SU-DHL-6 (cell line): Measurements from ENCODE around the gene EIF1AX.

Experiments
- H2AFZ ChIP-seq: fragments of 200-600 bp; sonication (generic); 2 replicates; pipeline ENCODE4 v1.6.1; 2014; ENCODE audit warnings: low read depth, mild to moderate bottlenecking, moderate library complexity, mixed read lengths, antibody characterized with exemption, low read length; ENCODE audit not compliant: severe bottlenecking
- H3F3A ChIP-seq: fragments of 200-600 bp; shearing (Covaris generic); 2 replicates; pipeline ENCODE4 v1.6.0; 2016; ENCODE audit warnings: antibody characterized with exemption, mild to moderate bottlenecking; ENCODE audit not compliant: insufficient read depth
- H3K27ac ChIP-seq: fragments of 200-600 bp; sonication (generic); 2 replicates; pipeline ENCODE4 v1.5.1; 2016; ENCODE audit warnings: low read depth, mild to moderate bottlenecking, low read length, moderate library complexity, mixed read lengths
- H3K27me3 ChIP-seq: fragments of 200-600 bp; sonication (generic), shearing (Covaris generic); 2 replicates; pipeline ENCODE4 v1.6.0; 2014; ENCODE audit warnings: mild to moderate bottlenecking, low read length
- H3K36me3 ChIP-seq: fragments of 200-600 bp; sonication (generic); 2 replicates; pipeline ENCODE4 v1.6.1; 2014; ENCODE audit warnings: mild to moderate bottlenecking, low read length, mixed read lengths
- H3K4me2 ChIP-seq: fragments of 300-600, 200-600 bp; shearing (Covaris generic), sonication (generic); 2 replicates; pipeline ENCODE4 v1.6.0; 2014; ENCODE audit warnings: low read length, low read depth, mild to moderate bottlenecking; ENCODE audit not compliant: poor library complexity, severe bottlenecking
- H3K4me3 ChIP-seq: fragments of 200-600 bp; sonication (generic); 2 replicates; pipeline ENCODE4 v1.5.1; 2014; ENCODE audit warnings: antibody characterized with exemption, low read length, mild to moderate bottlenecking, mixed read lengths; ENCODE audit not compliant: insufficient read depth, poor library complexity, severe bottlenecking
- H3K79me2 ChIP-seq: fragments of 200-600 bp; sonication (generic); 2 replicates; pipeline ENCODE4 v1.6.1; 2014; ENCODE audit warnings: mild to moderate bottlenecking, low read length, moderate library complexity; ENCODE audit not compliant: insufficient read depth
- H3K9ac ChIP-seq: fragments of 200-600 bp; sonication (generic); 2 replicates; pipeline ENCODE4 v1.7.0; 2014; ENCODE audit warnings: mild to moderate bottlenecking, low read length
- H3K9me2 ChIP-seq: fragments of 200-600 bp; sonication (generic); replicated peaks from 2 replicates; pipeline ENCODE4 v1.6.1; 2014; ENCODE audit warnings: low read length; ENCODE audit not compliant: insufficient read depth
- H3K9me3 ChIP-seq: fragments of 200-600 bp; sonication (generic); 2 replicates; pipeline ENCODE4 v1.6.1; 2014; ENCODE audit warnings: low read length, mixed read lengths; ENCODE audit not compliant: insufficient read depth
- H4K20me1 ChIP-seq: fragments of 200-600 bp; sonication (generic); 2 replicates; pipeline ENCODE4 v1.6.1; 2014; ENCODE audit warnings: low read depth, mild to moderate bottlenecking, antibody characterized with exemption, low read length, moderate library complexity, mixed read lengths
- EZH2phosphoT487 ChIP-seq: fragments of 200-600 bp; sonication (generic), shearing (Covaris generic); conservative IDR thresholded peaks from 2 replicates; pipeline ENCODE4 v1.6.1; 2018; ENCODE audit warnings: mild to moderate bottlenecking, antibody characterized with exemption, low read length, moderate library complexity, mixed read lengths
- TF ChIP-seq, protein P1 (sequence below): fragments of 200-600 bp; sonication (generic); IDR thresholded peaks from one replicate; pipeline ENCODE4 v1.5.1; 2017; ENCODE audit warnings: antibody characterized with exemption, mild to moderate bottlenecking, low read length, moderate library complexity; ENCODE audit not compliant: insufficient read depth, poor library complexity, severe bottlenecking

Gene EIF1AX

DNA sequence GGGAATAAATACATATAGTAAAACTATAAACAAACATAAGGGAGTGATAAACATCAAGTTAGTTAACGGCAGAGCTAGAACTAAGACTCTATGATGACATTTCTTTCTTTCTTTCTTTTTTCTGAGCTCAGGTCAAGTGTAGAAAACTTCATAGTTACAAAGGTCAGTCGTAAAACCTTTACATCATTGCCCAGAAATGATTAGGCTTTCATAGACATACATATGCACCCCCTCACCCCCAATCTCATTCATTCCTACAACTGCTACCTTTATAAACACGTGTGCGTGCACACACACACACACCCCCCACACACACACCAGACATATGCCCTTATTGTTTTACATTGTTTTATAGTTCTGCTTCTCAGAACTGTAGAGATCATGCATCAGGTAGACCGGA is 5.7 kb downstream of the EIF1AX start:
- no peaks in the 10 kb centered on the region for H3K9me2 ChIP-seq
- H4K20me1 ChIP-seq = peaks cover 9% of the 10 kb centered on the region; the same call in 1 of the 2 replicates
- H3K4me3 ChIP-seq = no peak overlapping the region
- H3K36me3 ChIP-seq = peaks cover 11% of the 10 kb centered on the region; the same call in 1 of the 2 replicates
- no peak for TF ChIP-seq EZH2phosphoT487
- TF ChIP-seq, protein P1, sequence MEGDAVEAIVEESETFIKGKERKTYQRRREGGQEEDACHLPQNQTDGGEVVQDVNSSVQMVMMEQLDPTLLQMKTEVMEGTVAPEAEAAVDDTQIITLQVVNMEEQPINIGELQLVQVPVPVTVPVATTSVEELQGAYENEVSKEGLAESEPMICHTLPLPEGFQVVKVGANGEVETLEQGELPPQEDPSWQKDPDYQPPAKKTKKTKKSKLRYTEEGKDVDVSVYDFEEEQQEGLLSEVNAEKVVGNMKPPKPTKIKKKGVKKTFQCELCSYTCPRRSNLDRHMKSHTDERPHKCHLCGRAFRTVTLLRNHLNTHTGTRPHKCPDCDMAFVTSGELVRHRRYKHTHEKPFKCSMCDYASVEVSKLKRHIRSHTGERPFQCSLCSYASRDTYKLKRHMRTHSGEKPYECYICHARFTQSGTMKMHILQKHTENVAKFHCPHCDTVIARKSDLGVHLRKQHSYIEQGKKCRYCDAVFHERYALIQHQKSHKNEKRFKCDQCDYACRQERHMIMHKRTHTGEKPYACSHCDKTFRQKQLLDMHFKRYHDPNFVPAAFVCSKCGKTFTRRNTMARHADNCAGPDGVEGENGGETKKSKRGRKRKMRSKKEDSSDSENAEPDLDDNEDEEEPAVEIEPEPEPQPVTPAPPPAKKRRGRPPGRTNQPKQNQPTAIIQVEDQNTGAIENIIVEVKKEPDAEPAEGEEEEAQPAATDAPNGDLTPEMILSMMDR = no peak
- H3F3A ChIP-seq = peaks cover 5% of the 10 kb centered on the region; the same call in 1 of the 2 replicates
- no peaks in the 10 kb centered on the region for H3K27me3 ChIP-seq
- H3K79me2 ChIP-seq = peaks cover 33% of the 10 kb centered on the region
- H3K9me3 ChIP-seq = no peaks in the 10 kb centered on the region
- no peak overlapping the region for H3K27ac ChIP-seq
- no peak overlapping the region for H3K4me2 ChIP-seq
- no peak overlapping the region for H2AFZ ChIP-seq
- no peak overlapping the region for H3K9ac ChIP-seq

DNA sequence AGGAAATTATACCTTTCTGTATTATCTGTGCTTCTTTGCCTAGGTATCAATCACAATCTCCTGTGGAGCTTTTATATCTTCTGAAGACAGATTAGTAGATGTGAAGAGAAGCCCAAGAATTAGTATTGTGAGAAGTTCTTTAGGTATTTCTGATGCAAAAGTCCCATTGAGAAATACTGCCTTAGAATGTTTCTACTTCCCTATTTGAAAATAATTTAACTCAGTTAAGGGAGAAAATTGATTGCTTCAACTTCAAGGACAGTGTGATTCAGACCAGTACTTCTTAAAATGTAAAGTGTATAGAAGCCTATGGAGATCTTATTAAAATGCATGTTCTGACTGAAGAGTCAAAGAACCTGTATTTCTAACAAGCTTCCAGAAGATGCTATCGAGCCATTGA is 9.0 kb downstream of the EIF1AX start:
- Histone ChIP-seq H3K4me2 (no peak overlapping the region), H3K4me3 (no peak overlapping the region), H3K27ac (no peak overlapping the region), H3K27me3 (no peaks in the 10 kb centered on the region), H3K36me3 (peaks cover 11% of the 10 kb centered on the region; the same call in 1 of the 2 replicates), H3K79me2 (peaks cover 5% of the 10 kb centered on the region; the same call in 1 of the 2 replicates), H4K20me1 (no peaks in the 10 kb centered on the region), H2AFZ (no peak overlapping the region), H3F3A (peaks cover 18% of the 10 kb centered on the region), H3K9me3 (no peaks in the 10 kb centered on the region), H3K9me2 (no peaks in the 10 kb centered on the region), H3K9ac (no peak overlapping the region)
- TF ChIP-seq, protein P1 = no peak
- TF ChIP-seq EZH2phosphoT487 = no peak

DNA sequence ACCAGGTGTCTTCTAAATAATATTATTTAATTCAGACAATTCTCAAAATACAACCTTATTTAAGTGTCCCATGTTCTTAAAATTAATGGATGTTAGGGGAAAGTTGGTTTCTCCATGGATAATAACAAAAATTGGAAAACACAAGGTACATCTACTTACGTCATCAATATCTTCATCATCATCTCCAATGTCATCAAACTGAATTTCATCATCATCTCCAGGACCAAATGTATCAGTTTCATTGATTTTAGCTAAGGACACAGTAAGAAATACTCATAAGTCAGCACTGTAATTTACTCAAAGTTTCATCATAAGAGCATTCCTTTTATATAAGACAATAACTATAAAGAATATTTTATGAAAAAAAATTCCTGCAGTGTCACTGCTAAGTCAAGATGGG is 11.3 kb downstream of the EIF1AX start:
- no peak overlapping the region for H3K9ac ChIP-seq
- H3K9me2 ChIP-seq = no peaks in the 10 kb centered on the region
- no peaks in the 10 kb centered on the region for H3K27me3 ChIP-seq
- no peaks in the 10 kb centered on the region for H3K79me2 ChIP-seq
- peaks cover 18% of the 10 kb centered on the region for H3F3A ChIP-seq
- no peak overlapping the region for H3K27ac ChIP-seq
- TF ChIP-seq, protein P1 = no peak
- TF ChIP-seq EZH2phosphoT487 = no peak
- no peaks in the 10 kb centered on the region for H4K20me1 ChIP-seq
- no peak overlapping the region for H2AFZ ChIP-seq
- peaks cover 7% of the 10 kb centered on the region; the same call in 1 of the 2 replicates for H3K36me3 ChIP-seq
- no peaks in the 10 kb centered on the region for H3K9me3 ChIP-seq
- H3K4me3 ChIP-seq = no peak overlapping the region
- no peak overlapping the region for H3K4me2 ChIP-seq
